SK-N-SH (cell line): ENCODE results near the gene DDX51. TPM values are rescaled to one million over a fixed set of nuclear protein-coding genes. Genes with fewer than 3 reads are reported as not detected.

Experiments
- CTCF ChIA-PET: fragments of 300-600, 350-600 bp; formaldehyde crosslinking; extraction: SDS; loops from one replicate; lab custom pipeline; 2021; lab: Yijun Ruan, JAX
- POLR2A ChIA-PET: fragments of 350-600 bp; sonication (Branson Sonifier 250); formaldehyde crosslinking; extraction: SDS; loops from one replicate; lab custom pipeline; 2020; ENCODE audit warnings: antibody characterized with exemption, inconsistent platforms; lab: Yijun Ruan, JAX
- DNase-seq: peaks from one replicate; pipeline ENCODE4 v3.0.0; 2012
- H2AFZ ChIP-seq: fragments of 200-600 bp; sonication (generic); 2 replicates; pipeline ENCODE4 v1.8.1; 2016; ENCODE audit warnings: antibody characterized with exemption, mild to moderate bottlenecking, low read depth
- H3F3A ChIP-seq: fragments of 200-600 bp; sonication (generic); replicated peaks from 2 replicates; pipeline ENCODE3; 2016; ENCODE audit warnings: antibody characterized with exemption, mild to moderate bottlenecking; ENCODE audit not compliant: insufficient read depth
- H3K27ac ChIP-seq, 2 experiments: fragments of 200-500 bp in 1 of 2; fragments of 200-600 bp in 1 of 2; sonication (Bioruptor generic) in 1 of 2; sonication (generic), shearing (Covaris generic) in 1 of 2; 2 replicates each; pipeline versions ENCODE4 v1.5.1 to v1.6.1; 2014 to 2016; ENCODE audit warnings: low read depth in 2 of 2, inconsistent platforms in 1 of 2, low read length in 1 of 2, mild to moderate bottlenecking in 1 of 2, mixed read lengths in 1 of 2
- H3K27me3 ChIP-seq: fragments of 200-600 bp; sonication (generic), shearing (Covaris generic); 2 replicates; pipeline ENCODE4 v1.6.1; 2016; ENCODE audit warnings: mixed run types; ENCODE audit not compliant: insufficient read depth
- H3K36me3 ChIP-seq, 2 experiments: fragments of 200-500 bp in 1 of 2; fragments of 200-600 bp in 1 of 2; sonication (Bioruptor generic) in 1 of 2; sonication (generic) in 1 of 2; replicated peaks in 1 of 2; 2 replicates each; pipeline versions ENCODE3 to v1.5.1; 2014 to 2016; ENCODE audit warnings: low read length in 1 of 2, mild to moderate bottlenecking in 1 of 2; ENCODE audit not compliant: insufficient read depth in 2 of 2, control insufficient read depth in 1 of 2
- H3K4me1 ChIP-seq, 2 experiments: fragments of 200-500 bp in 1 of 2; fragments of 200-600 bp in 1 of 2; sonication (Bioruptor generic) in 1 of 2; sonication (generic), shearing (Covaris generic) in 1 of 2; 2 replicates each; pipeline versions ENCODE4 v1.5.1 to v1.6.1; 2014 to 2016; ENCODE audit warnings: low read depth in 1 of 2, low read length in 1 of 2, mixed run types in 1 of 2; ENCODE audit not compliant: insufficient read depth in 2 of 2, control insufficient read depth in 1 of 2
- H3K4me2 ChIP-seq: fragments of 200-600 bp; sonication (generic), shearing (Covaris generic); 2 replicates; pipeline ENCODE4 v1.6.1; 2017; ENCODE audit warnings: mixed run types
- H3K4me3 ChIP-seq, 2 experiments: fragments of 200-500 bp in 1 of 2; fragments of 200-600 bp in 1 of 2; sonication (Bioruptor generic) in 1 of 2; sonication (generic), shearing (Covaris generic) in 1 of 2; 2 replicates each; pipeline versions ENCODE4 v1.5.1 to v1.8.1; 2014 to 2016; ENCODE audit warnings: low read depth in 2 of 2, inconsistent platforms in 1 of 2, low read length in 1 of 2, mild to moderate bottlenecking in 1 of 2, mixed read lengths in 1 of 2, moderate library complexity in 1 of 2
- H3K79me2 ChIP-seq: fragments of 200-600 bp; sonication (generic); 2 replicates; pipeline ENCODE4 v1.8.1; 2017; ENCODE audit warnings: mild to moderate bottlenecking; ENCODE audit not compliant: insufficient read depth
- H3K9ac ChIP-seq: fragments of 200-600 bp; sonication (generic); 2 replicates; pipeline ENCODE4 v1.6.1; 2017; ENCODE audit warnings: mixed run types
- H3K9me2 ChIP-seq: fragments of 200-600 bp; sonication (generic); 2 replicates; pipeline ENCODE4 v1.6.1; 2017; ENCODE audit warnings: mixed run types
- H3K9me3 ChIP-seq: fragments of 200-600 bp; sonication (generic); 2 replicates; pipeline ENCODE4 v1.6.1; 2017; ENCODE audit warnings: mixed run types, mild to moderate bottlenecking, moderate library complexity
- H4K20me1 ChIP-seq: fragments of 200-600 bp; sonication (generic); 2 replicates; pipeline ENCODE4 v1.6.1; 2017; ENCODE audit warnings: mild to moderate bottlenecking, mixed run types; ENCODE audit not compliant: insufficient read depth
- CHD2 ChIP-seq: fragments of 150-350 bp; IDR thresholded peaks from 2 replicates; pipeline ENCODE4 v1.6.1; 2018; ENCODE audit warnings: low read length; ENCODE audit not compliant: partially characterized antibody
- EP300 ChIP-seq, 2 experiments: IDR thresholded peaks; 2 replicates each; pipeline versions ENCODE4 v1.4.0 to v1.6.1; 2012; ENCODE audit warnings: borderline replicate concordance in 1 of 2, low read depth in 1 of 2, low read length in 1 of 2
- EZH2phosphoT487 ChIP-seq: fragments of 200-600 bp; sonication (generic); IDR thresholded peaks from 2 replicates; pipeline ENCODE4 v1.6.1; 2017; ENCODE audit warnings: low read depth, mixed run types, mild to moderate bottlenecking, antibody characterized with exemption, moderate library complexity, borderline replicate concordance
- FOXJ3 ChIP-seq: sonication (generic); formaldehyde crosslinking; IDR thresholded peaks from 2 replicates; pipeline ENCODE4 v1.5.1; 2020; ENCODE audit warnings: mild to moderate bottlenecking, missing genetic modification reagents
- GATA2 ChIP-seq: sonication (generic); formaldehyde crosslinking; IDR thresholded peaks from 2 replicates; pipeline ENCODE4 v1.5.0; 2020; ENCODE audit warnings: mild to moderate bottlenecking, missing genetic modification reagents
- JUND ChIP-seq: IDR thresholded peaks from 2 replicates; pipeline ENCODE4 v1.4.0; 2012
- MEF2A ChIP-seq: IDR thresholded peaks from 2 replicates; pipeline ENCODE4 v1.4.0; 2012; ENCODE audit warnings: low read depth, borderline replicate concordance
- NRF1 ChIP-seq: IDR thresholded peaks from 2 replicates; pipeline ENCODE4 v1.6.1; 2012; ENCODE audit warnings: low read depth, mild to moderate bottlenecking, low read length
- POLR2AphosphoS5 ChIP-seq: IDR thresholded peaks from 2 replicates; pipeline ENCODE4 v1.6.1; 2012; ENCODE audit warnings: low read depth, low read length
- RAD21 ChIP-seq: IDR thresholded peaks from 2 replicates; pipeline ENCODE4 v1.6.1; 2012; ENCODE audit warnings: mild to moderate bottlenecking, low read length
- RFX5 ChIP-seq: IDR thresholded peaks from 2 replicates; pipeline ENCODE4 v1.6.1; 2012; ENCODE audit warnings: mild to moderate bottlenecking, improper control_type of control experiment, low read length
- RXRA ChIP-seq: IDR thresholded peaks from 2 replicates; pipeline ENCODE4 v1.4.0; 2012; ENCODE audit warnings: low read depth, mild to moderate bottlenecking, borderline replicate concordance
- SIN3A ChIP-seq: IDR thresholded peaks from 2 replicates; pipeline ENCODE4 v1.6.1; 2012; ENCODE audit warnings: low read depth, mild to moderate bottlenecking, low read length, moderate library complexity, borderline replicate concordance
- SMC3 ChIP-seq: IDR thresholded peaks from 2 replicates; pipeline ENCODE4 v1.6.1; 2012; ENCODE audit warnings: low read depth, low read length, improper control_type of control experiment
- TAF1 ChIP-seq: IDR thresholded peaks from 2 replicates; pipeline ENCODE4 v1.6.1; 2012; ENCODE audit warnings: low read depth, mild to moderate bottlenecking, low read length, moderate library complexity, borderline replicate concordance
- TCF12 ChIP-seq: IDR thresholded peaks from 2 replicates; pipeline ENCODE4 v1.4.0; 2012
- TEAD4 ChIP-seq: IDR thresholded peaks from 2 replicates; pipeline ENCODE4 v1.4.0; 2012; ENCODE audit warnings: mild to moderate bottlenecking, borderline replicate concordance; ENCODE audit not compliant: insufficient read depth
- WGBS: methylation state at CpG from one replicate; pipeline ENCODE4 v1.1.6; 2017; ENCODE audit warnings: low lambda C conversion rate; 5-methylcytosine and 5-hydroxymethylcytosine counted together
- polyA plus RNA-seq, 3 experiments: library from polyadenylated mRNA; depleted of rRNA; stranded (reverse); fragments of >200 nt; gene quantifications; 2 replicates each; pipeline ENCODE4 v1.2.3, GENCODE V29; 2012
- TF ChIP-seq, protein P1 (sequence below): IDR thresholded peaks from 2 replicates; pipeline ENCODE4 v1.4.0; 2012; ENCODE audit warnings: low read depth, borderline replicate concordance
- TF ChIP-seq, protein P2 (sequence below): fragments of 150-350 bp; IDR thresholded peaks from 2 replicates; pipeline ENCODE4 v1.6.1; 2016; ENCODE audit warnings: mild to moderate bottlenecking, low read depth, low read length
- TF ChIP-seq, protein P3 (sequence below): fragments of 150-350 bp; IDR thresholded peaks from 2 replicates; pipeline ENCODE4 v1.6.1; 2017; ENCODE audit warnings: antibody characterized with exemption, low read length, low read depth, borderline replicate concordance
- TF ChIP-seq, protein P4 (sequence below): IDR thresholded peaks from 2 replicates; pipeline ENCODE4 v1.4.0; 2012; ENCODE audit warnings: low read depth
- TF ChIP-seq, protein P5 (sequence below): IDR thresholded peaks from 2 replicates; pipeline ENCODE4; 2012
- TF ChIP-seq, protein P6 (sequence below): fragments of 200-600 bp; sonication (generic); IDR thresholded peaks from 2 replicates; pipeline ENCODE4 v1.6.1; 2017; ENCODE audit warnings: antibody characterized with exemption, mild to moderate bottlenecking, moderate library complexity
- TF ChIP-seq, protein P7 (sequence below): IDR thresholded peaks from 2 replicates; pipeline ENCODE4 v1.4.0; 2012; ENCODE audit warnings: low read depth, borderline replicate concordance

The DDX51 gene
- polyA plus RNA-seq, 1 of the 3 experiments (the other 2 are of a cell fraction) = 17.3 TPM

DNA sequence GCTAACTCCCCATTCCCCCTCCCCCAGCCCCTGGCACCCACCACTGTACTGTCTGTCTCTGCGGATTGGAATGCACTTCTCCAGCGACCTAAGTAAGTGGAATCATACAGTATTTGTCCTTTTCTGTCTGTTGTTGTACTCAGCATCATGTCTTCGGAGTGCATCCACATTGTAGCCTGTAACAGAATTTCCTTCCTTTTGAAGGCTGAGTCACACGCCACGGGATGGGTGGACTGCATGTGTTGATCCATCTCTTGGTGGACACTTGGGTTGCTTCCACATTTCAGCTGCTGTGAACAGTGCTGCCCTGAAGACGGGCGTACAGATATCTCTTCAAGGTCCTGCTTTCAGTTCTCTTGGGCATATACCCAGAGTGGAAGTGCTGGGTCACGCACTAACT, 34.4 kb downstream of the DDX51 start (continued):
- TF ChIP-seq NRF1 (no peak), EZH2phosphoT487 (no peak)
- TF ChIP-seq, protein P1, sequence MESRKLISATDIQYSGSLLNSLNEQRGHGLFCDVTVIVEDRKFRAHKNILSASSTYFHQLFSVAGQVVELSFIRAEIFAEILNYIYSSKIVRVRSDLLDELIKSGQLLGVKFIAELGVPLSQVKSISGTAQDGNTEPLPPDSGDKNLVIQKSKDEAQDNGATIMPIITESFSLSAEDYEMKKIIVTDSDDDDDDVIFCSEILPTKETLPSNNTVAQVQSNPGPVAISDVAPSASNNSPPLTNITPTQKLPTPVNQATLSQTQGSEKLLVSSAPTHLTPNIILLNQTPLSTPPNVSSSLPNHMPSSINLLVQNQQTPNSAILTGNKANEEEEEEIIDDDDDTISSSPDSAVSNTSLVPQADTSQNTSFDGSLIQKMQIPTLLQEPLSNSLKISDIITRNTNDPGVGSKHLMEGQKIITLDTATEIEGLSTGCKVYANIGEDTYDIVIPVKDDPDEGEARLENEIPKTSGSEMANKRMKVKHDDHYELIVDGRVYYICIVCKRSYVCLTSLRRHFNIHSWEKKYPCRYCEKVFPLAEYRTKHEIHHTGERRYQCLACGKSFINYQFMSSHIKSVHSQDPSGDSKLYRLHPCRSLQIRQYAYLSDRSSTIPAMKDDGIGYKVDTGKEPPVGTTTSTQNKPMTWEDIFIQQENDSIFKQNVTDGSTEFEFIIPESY = no peak
- TF ChIP-seq, protein P2, sequence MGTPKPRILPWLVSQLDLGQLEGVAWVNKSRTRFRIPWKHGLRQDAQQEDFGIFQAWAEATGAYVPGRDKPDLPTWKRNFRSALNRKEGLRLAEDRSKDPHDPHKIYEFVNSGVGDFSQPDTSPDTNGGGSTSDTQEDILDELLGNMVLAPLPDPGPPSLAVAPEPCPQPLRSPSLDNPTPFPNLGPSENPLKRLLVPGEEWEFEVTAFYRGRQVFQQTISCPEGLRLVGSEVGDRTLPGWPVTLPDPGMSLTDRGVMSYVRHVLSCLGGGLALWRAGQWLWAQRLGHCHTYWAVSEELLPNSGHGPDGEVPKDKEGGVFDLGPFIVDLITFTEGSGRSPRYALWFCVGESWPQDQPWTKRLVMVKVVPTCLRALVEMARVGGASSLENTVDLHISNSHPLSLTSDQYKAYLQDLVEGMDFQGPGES = no peak

DNA sequence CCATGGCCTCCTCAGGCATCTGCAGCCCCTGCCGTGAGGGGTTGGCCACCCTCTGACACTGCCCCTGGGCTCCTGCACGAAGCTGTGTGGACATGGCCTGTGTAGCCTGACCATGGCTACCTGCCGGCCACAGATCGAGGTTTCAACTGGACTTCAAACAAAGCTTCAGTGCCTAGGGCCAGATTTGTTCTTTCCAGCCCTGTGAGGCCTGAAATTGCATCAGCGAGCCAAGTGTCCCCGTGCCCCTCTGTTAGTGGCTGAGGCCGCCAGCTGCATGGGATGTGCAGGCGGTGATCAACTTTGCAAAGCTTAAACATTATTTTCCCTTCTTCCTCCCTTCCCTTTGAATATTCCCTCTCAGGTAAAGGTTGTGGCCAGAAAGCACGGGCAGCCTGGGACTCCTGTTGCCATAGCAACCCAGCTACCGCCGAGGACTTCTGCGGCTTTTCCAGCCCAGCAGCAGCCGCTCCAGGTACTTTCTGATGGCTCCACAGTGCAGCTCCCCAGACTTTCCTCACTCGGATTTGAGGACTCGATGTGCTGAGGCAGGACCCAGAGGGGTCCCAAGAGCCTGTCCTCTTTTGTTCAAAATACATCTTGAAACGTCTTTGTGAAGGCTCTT, 35.8 kb downstream of the DDX51 start:
- Histone ChIP-seq H3K79me2 (peaks cover 12% of the 10 kb centered on the region; the same call in 1 of the 2 replicates), H3K27me3 (no peaks in the 10 kb centered on the region), H3K4me2 (no peak overlapping the region), H3K9me3 (no peaks in the 10 kb centered on the region), H3K9me2 (no peaks in the 10 kb centered on the region), H2AFZ (no peak overlapping the region), H3K27ac (no peak overlapping the region), H3F3A (no peaks in the 10 kb centered on the region), H3K9ac (no peak overlapping the region), H3K36me3 (peaks cover 34 to 37% of the 10 kb centered on the region in 2 experiments), H3K4me3 (no peak overlapping the region), H4K20me1 (no peaks in the 10 kb centered on the region), H3K4me1 (no peaks in the 10 kb centered on the region; a peak in 1 of 4 replicates)
- DNase-seq = no peak
- ChIA-PET POLR2A (no interaction called here), CTCF (interaction anchor here (0.7 kb wide), 1 partner anchor 32 kb away, joined by 3 read pairs; no protein-coding TSS in a partner anchor)
- WGBS = 84% methylated on average over 16 of the region's 16 CpGs
- TF ChIP-seq SMC3 (no peak), GATA2 (CRISPR knock-in tag) (no peak), TCF12 (no peak), SIN3A (no peak), FOXJ3 (CRISPR knock-in tag) (no peak), TEAD4 (no peak), EP300 (IDR thresholded peaks at IDR 0.05; ENCODE audit: borderline replicate concordance in 1 of 2, low read depth in 1 of 2, low read length in 1 of 2) (no peak), TAF1 (no peak), MEF2A (no peak), JUND (no peak), RFX5 (no peak), RAD21 (no peak), RXRA (no peak), POLR2AphosphoS5 (no peak), CHD2 (no peak)
- TF ChIP-seq, protein P3, sequence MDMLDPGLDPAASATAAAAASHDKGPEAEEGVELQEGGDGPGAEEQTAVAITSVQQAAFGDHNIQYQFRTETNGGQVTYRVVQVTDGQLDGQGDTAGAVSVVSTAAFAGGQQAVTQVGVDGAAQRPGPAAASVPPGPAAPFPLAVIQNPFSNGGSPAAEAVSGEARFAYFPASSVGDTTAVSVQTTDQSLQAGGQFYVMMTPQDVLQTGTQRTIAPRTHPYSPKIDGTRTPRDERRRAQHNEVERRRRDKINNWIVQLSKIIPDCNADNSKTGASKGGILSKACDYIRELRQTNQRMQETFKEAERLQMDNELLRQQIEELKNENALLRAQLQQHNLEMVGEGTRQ = no peak
- TF ChIP-seq, protein P4, sequence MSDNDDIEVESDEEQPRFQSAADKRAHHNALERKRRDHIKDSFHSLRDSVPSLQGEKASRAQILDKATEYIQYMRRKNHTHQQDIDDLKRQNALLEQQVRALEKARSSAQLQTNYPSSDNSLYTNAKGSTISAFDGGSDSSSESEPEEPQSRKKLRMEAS = no peak
- TF ChIP-seq, protein P5, sequence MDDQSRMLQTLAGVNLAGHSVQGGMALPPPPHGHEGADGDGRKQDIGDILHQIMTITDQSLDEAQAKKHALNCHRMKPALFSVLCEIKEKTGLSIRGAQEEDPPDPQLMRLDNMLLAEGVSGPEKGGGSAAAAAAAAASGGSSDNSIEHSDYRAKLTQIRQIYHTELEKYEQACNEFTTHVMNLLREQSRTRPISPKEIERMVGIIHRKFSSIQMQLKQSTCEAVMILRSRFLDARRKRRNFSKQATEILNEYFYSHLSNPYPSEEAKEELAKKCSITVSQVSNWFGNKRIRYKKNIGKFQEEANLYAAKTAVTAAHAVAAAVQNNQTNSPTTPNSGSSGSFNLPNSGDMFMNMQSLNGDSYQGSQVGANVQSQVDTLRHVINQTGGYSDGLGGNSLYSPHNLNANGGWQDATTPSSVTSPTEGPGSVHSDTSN = no peak
- TF ChIP-seq, protein P6, sequence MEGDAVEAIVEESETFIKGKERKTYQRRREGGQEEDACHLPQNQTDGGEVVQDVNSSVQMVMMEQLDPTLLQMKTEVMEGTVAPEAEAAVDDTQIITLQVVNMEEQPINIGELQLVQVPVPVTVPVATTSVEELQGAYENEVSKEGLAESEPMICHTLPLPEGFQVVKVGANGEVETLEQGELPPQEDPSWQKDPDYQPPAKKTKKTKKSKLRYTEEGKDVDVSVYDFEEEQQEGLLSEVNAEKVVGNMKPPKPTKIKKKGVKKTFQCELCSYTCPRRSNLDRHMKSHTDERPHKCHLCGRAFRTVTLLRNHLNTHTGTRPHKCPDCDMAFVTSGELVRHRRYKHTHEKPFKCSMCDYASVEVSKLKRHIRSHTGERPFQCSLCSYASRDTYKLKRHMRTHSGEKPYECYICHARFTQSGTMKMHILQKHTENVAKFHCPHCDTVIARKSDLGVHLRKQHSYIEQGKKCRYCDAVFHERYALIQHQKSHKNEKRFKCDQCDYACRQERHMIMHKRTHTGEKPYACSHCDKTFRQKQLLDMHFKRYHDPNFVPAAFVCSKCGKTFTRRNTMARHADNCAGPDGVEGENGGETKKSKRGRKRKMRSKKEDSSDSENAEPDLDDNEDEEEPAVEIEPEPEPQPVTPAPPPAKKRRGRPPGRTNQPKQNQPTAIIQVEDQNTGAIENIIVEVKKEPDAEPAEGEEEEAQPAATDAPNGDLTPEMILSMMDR = no peak
- TF ChIP-seq, protein P7, sequence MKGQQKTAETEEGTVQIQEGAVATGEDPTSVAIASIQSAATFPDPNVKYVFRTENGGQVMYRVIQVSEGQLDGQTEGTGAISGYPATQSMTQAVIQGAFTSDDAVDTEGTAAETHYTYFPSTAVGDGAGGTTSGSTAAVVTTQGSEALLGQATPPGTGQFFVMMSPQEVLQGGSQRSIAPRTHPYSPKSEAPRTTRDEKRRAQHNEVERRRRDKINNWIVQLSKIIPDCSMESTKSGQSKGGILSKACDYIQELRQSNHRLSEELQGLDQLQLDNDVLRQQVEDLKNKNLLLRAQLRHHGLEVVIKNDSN = no peak
